Measurements from ENCODE around the gene KIAA1755. TPM values are rescaled to one million over a fixed set of nuclear protein-coding genes. Genes with fewer than 3 reads are reported as not detected.

KIAA1755 gene
- total and polyA plus RNA-seq, 2 of the 4 experiments (the other 2 are of a cell fraction): 2.5 to 5.1 TPM

DNA sequence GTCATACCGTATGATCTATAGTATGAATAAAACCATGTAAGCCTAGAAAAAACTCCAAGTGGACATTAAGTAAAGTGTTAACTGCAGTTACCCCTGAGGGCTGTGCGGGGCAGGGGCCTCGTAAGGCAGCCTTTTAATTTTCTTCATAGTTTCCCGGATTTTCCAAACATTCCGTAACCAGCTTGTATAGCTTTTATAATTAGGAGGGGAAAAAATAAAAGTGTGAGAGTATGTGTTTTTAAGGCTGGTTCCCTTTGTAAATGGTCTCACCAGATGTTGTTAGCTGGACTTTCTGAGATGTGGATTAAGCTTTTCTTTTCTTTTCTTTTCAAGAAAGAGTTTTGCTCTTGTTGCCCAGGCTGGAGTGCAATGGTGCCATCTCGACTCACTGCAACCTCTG lies 7.0 kb downstream of the KIAA1755 start:
- peaks cover 8% of the 10 kb centered on the region for H3K9me1 ChIP-seq (ENCODE audit: insufficient read depth, low read length)
- CTCF ChIA-PET: interaction anchor here (0.7 to 1.2 kb wide), 3 partner anchors 9 to 717 kb away, joined by 3 to 5 read pairs (median 3); no protein-coding TSS in a partner anchor

More for the DNA sequence above, 7.0 kb downstream of the KIAA1755 start:
- no peak overlapping the region for H2AK9ac ChIP-seq (replicated peaks; ENCODE audit: low read depth, low read length, poor library complexity)
- TF ChIP-seq MXI1 (IDR thresholded peaks at IDR 0.05; ENCODE audit: borderline replicate concordance, low read depth, low read length): no peak
- TF ChIP-seq, protein P1, sequence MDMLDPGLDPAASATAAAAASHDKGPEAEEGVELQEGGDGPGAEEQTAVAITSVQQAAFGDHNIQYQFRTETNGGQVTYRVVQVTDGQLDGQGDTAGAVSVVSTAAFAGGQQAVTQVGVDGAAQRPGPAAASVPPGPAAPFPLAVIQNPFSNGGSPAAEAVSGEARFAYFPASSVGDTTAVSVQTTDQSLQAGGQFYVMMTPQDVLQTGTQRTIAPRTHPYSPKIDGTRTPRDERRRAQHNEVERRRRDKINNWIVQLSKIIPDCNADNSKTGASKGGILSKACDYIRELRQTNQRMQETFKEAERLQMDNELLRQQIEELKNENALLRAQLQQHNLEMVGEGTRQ (IDR thresholded peaks at IDR 0.05; ENCODE audit: low read depth, low read length): no peak
- TF ChIP-seq MAFK (IDR thresholded peaks at IDR 0.05; ENCODE audit: low read depth, low read length): no peak
- TF ChIP-seq POLR2A (IDR thresholded peaks at IDR 0.05; ENCODE audit: low read depth, low read length): no peak
- TF ChIP-seq RFX5 (IDR thresholded peaks at IDR 0.05; ENCODE audit: low read depth, low read length): no peak
- no peak for TF ChIP-seq RCOR1 (IDR thresholded peaks at IDR 0.05; ENCODE audit: insufficient replicate concordance, low read length)
- no peak for TF ChIP-seq MAZ (IDR thresholded peaks at IDR 0.05; ENCODE audit: borderline replicate concordance, low read depth, low read length)
- TF ChIP-seq CEBPB (IDR thresholded peaks at IDR 0.05; ENCODE audit: low read depth, low read length): no peak
- no peak for TF ChIP-seq RAD21 (IDR thresholded peaks at IDR 0.05; ENCODE audit: low read length)
- TF ChIP-seq CTCF (conservative IDR thresholded peaks at IDR 0.05; ENCODE audit: low read depth, low read length): no peak
- no peak for TF ChIP-seq CHD1 (IDR thresholded peaks at IDR 0.05; ENCODE audit: low read depth, low read length)
- no peak for TF ChIP-seq BHLHE40 (IDR thresholded peaks at IDR 0.05; ENCODE audit: low read depth, low read length)
- no peak for TF ChIP-seq SMC3 (IDR thresholded peaks at IDR 0.05; ENCODE audit: low read depth, low read length)
- TF ChIP-seq NFE2L2 (IDR thresholded peaks at IDR 0.05; ENCODE audit: low read depth, low read length): no peak
- TF ChIP-seq, protein P2, sequence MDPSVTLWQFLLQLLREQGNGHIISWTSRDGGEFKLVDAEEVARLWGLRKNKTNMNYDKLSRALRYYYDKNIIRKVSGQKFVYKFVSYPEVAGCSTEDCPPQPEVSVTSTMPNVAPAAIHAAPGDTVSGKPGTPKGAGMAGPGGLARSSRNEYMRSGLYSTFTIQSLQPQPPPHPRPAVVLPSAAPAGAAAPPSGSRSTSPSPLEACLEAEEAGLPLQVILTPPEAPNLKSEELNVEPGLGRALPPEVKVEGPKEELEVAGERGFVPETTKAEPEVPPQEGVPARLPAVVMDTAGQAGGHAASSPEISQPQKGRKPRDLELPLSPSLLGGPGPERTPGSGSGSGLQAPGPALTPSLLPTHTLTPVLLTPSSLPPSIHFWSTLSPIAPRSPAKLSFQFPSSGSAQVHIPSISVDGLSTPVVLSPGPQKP (IDR thresholded peaks at IDR 0.05; ENCODE audit: borderline replicate concordance, low read depth, low read length): no peak
- no peak for TF ChIP-seq FOS (IDR thresholded peaks at IDR 0.05; ENCODE audit: low read depth, low read length)
- no peak overlapping the region; the same call in 1 of the 2 replicates for H3K9ac ChIP-seq (ENCODE audit: low read depth, low read length)
- H3K79me1 ChIP-seq (ENCODE audit: low read depth in 1 of 2, low read length in 2 of 2): peaks cover 3 to 18% of the 10 kb centered on the region in 2 experiments; a peak in 3 of 4 replicates
- POLR2A ChIA-PET (ENCODE audit: unreplicated experiment): no interaction called here
- dilution Hi-C loops (cut with HindIII; ENCODE audit: low sequenced_read_pairs, unreplicated experiment) (no loop called here), intact Hi-C loops (cut with micrococcal nuclease) (no loop called here), in situ Hi-C loops (cut with MboI; ENCODE audit: low sequenced_read_pairs) (no loop called here)
- H2BK15ac ChIP-seq (ENCODE audit: low read depth, low read length): no peak overlapping the region
- no peak overlapping the region for H3K4me3 ChIP-seq (ENCODE audit: insufficient read depth, low read depth, low read length)
- no peaks in the 10 kb centered on the region for H3K9me3 ChIP-seq (ENCODE audit: control insufficient read depth, insufficient read depth, low read length)
- ATAC-seq (ENCODE audit: low read depth) (no peak), DNase-seq (no peak)
- H3K56ac ChIP-seq (ENCODE audit: extremely low read depth, insufficient read depth, low read length): no peak overlapping the region
- no peak overlapping the region for H3K14ac ChIP-seq (replicated peaks; ENCODE audit: low read depth, low read length)
- WGBS, 2 experiments (ENCODE audit: extremely low coverage in 2 of 2, insufficient read length in 1 of 2): no CpG with 5 or more reads among the region's 6 CpGs
- H3K18ac ChIP-seq (ENCODE audit: low read depth, low read length): no peak overlapping the region
- H4K5ac ChIP-seq (ENCODE audit: low read depth, low read length): no peak overlapping the region
- no peak overlapping the region for H2AFZ ChIP-seq (replicated peaks; ENCODE audit: low read length, poor library complexity)
- H3K36me3 ChIP-seq (ENCODE audit: control insufficient read depth, insufficient read depth, low read length): 0 out of 2 replicates have a peak, but pooled peaks cover 2% of the 10 kb centered on the region
- no peaks in the 10 kb centered on the region for H4K20me1 ChIP-seq (ENCODE audit: insufficient read depth, low read length)
- no peak overlapping the region for H2BK20ac ChIP-seq (ENCODE audit: low read depth, low read length)
- H3K27me3 ChIP-seq (ENCODE audit: control insufficient read depth, insufficient read depth, low read length): no peaks in the 10 kb centered on the region
- no peak overlapping the region for H3K4ac ChIP-seq (ENCODE audit: low read depth, low read length)
- peaks cover 32% of the 10 kb centered on the region for H3K4me1 ChIP-seq (ENCODE audit: control insufficient read depth, insufficient read depth, low read length)
- no peak overlapping the region for H4K91ac ChIP-seq (ENCODE audit: insufficient read depth, low read depth, low read length)
- H2BK120ac ChIP-seq (ENCODE audit: low read depth, low read length): no peak overlapping the region
- H3K4me2 ChIP-seq (ENCODE audit: low read depth, low read length): no peak overlapping the region
- H4K8ac ChIP-seq (ENCODE audit: low read depth in 2 of 2, low read length in 2 of 2): no peak overlapping the region; a peak in 1 of 4 replicates
- no TSS peak for BruUV-seq (replicated peaks)
- H3K23ac ChIP-seq (ENCODE audit: low read depth, low read length): no peak overlapping the region
- no peak overlapping the region for H2BK5ac ChIP-seq (ENCODE audit: low read depth, low read length, poor library complexity, severe bottlenecking)
- H2AK5ac ChIP-seq (ENCODE audit: low read depth, low read length): no peak overlapping the region
- no peak overlapping the region for H3K27ac ChIP-seq (ENCODE audit: insufficient read depth, low read length)

Data from IMR-90 (cell line).